ENCODE data around the gene LDHAL6B. TPM values are rescaled to one million over a fixed set of nuclear protein-coding genes. Genes with fewer than 3 reads are reported as not detected.
A peak's percentile ranks its signal among the peaks of the same experiment; 100 is the strongest.

The LDHAL6B gene
- total RNA-seq, 1 donor from 2014 or later: not detected

GRCh38 chr15:59169251-59169708, 37.4 kb upstream of the LDHAL6B start:
- Histone ChIP-seq H3K36me3 (peaks cover 10% of the 10 kb centered on the region), H3K9me3 (no peaks in the 10 kb centered on the region), H3K4me3 (no peak overlapping the region), H3K4me1 (peaks cover 15% of the 10 kb centered on the region), H3K27me3 (no peaks in the 10 kb centered on the region), H3K27ac (peak overlapping the region; percentile 59)
- intact Hi-C loops (cut with DNase I): no loop called here
- no peak for TF ChIP-seq CTCF (IDR thresholded peaks at IDR 0.05)
- no peak for DNase-seq
- ATAC-seq: peak; percentile 49

GRCh38 chr15:59170295-59171066, 36.2 kb upstream of the LDHAL6B start:
- peak overlapping the region; percentile 52 for H3K27ac ChIP-seq
- no peak overlapping the region for H3K4me3 ChIP-seq
- TF ChIP-seq CTCF (IDR thresholded peaks at IDR 0.05): no peak
- peaks cover 25% of the 10 kb centered on the region for H3K4me1 ChIP-seq
- H3K27me3 ChIP-seq: no peaks in the 10 kb centered on the region
- H3K9me3 ChIP-seq: no peaks in the 10 kb centered on the region
- intact Hi-C loops (cut with DNase I): no loop called here
- ATAC-seq (no peak), DNase-seq (peak; percentile 65)
- peaks cover 10% of the 10 kb centered on the region for H3K36me3 ChIP-seq

GRCh38 chr15:59171067-59171397, 35.6 kb upstream of the LDHAL6B start:
- intact Hi-C loops (cut with DNase I): no loop called here
- no peak for ATAC-seq
- H3K9me3 ChIP-seq: no peaks in the 10 kb centered on the region

GRCh38 chr15:59172289-59172901, 34.2 kb upstream of the LDHAL6B start:
- Histone ChIP-seq H3K9me3 (no peaks in the 10 kb centered on the region), H3K27ac (no peak overlapping the region), H3K4me1 (peaks cover 14% of the 10 kb centered on the region), H3K4me3 (no peak overlapping the region), H3K27me3 (no peaks in the 10 kb centered on the region), H3K36me3 (peaks cover 10% of the 10 kb centered on the region)
- TF ChIP-seq CTCF (IDR thresholded peaks at IDR 0.05): no peak
- DNase-seq (no peak), ATAC-seq (no peak)
- intact Hi-C loops (cut with DNase I): no loop called here

More at GRCh38 chr15:59171067-59171397, 35.6 kb upstream of the LDHAL6B start:
- Histone ChIP-seq H3K4me1 (peaks cover 24% of the 10 kb centered on the region), H3K36me3 (peaks cover 10% of the 10 kb centered on the region), H3K27me3 (no peaks in the 10 kb centered on the region), H3K27ac (no peak overlapping the region), H3K4me3 (no peak overlapping the region)
- DNase-seq: peak; percentile 44
- TF ChIP-seq CTCF (IDR thresholded peaks at IDR 0.05): no peak

- Histone ChIP-seq H3K4me3 (no peak overlapping the region), H3K27me3 (no peaks in the 10 kb centered on the region), H3K4me1 (peaks cover 14% of the 10 kb centered on the region), H3K36me3 (peaks cover 10% of the 10 kb centered on the region), H3K27ac (no peak overlapping the region), H3K9me3 (no peaks in the 10 kb centered on the region)
- TF ChIP-seq CTCF (IDR thresholded peaks at IDR 0.05): no peak
- intact Hi-C loops (cut with DNase I): no loop called here
- no peak for ATAC-seq
- DNase-seq: no peak
Measured at GRCh38 chr15:59173194-59173593, 33.4 kb upstream of the LDHAL6B start.

Data from upper lobe of right lung (tissue), 1 donor.